GM19035 (cell line): ENCODE measurements around the gene COQ9.
"Not testable (repeated sequence)": the region's sequence is repeated elsewhere in the genome, so short reads cannot be mapped to it uniquely, and the experiment has no call there.

Experiments
- ATAC-seq: cut with Tn5 transposase; IDR thresholded peaks from one replicate; pipeline ENCODE4 v1.9.1; 2021; ENCODE audit not compliant: unreplicated experiment

COQ9 gene

GRCh38 chr16:57484515-57485005 lies 37.3 kb downstream of the COQ9 start:
- ATAC-seq = no peak

GRCh38 chr16:57485091-57485915 lies 38.0 kb downstream of the COQ9 start:
- no peak for ATAC-seq

- ATAC-seq = peak; percentile 78
These were observed 38.9 kb downstream of the COQ9 start, which contains the start of gene DOK4 for GRCh38 chr16:57485916-57486857. Gene DOK4 (minus strand): TSS chr16:57486493. CDS start chr16:57479507, 6,986 bp downstream.

- no peak for ATAC-seq
These were observed 39.9 kb downstream of the COQ9 start for GRCh38 chr16:57486858-57487834.

- no peak for ATAC-seq
These were observed 42.0 kb downstream of the COQ9 start for GRCh38 chr16:57489229-57489628.

- ATAC-seq = no peak
These were observed 46.5 kb downstream of the COQ9 start for GRCh38 chr16:57493767-57494166.

- ATAC-seq = no peak
These were observed 49.8 kb downstream of the COQ9 start for GRCh38 chr16:57497121-57497520.

GRCh38 chr16:57498031-57498430 lies 50.8 kb downstream of the COQ9 start:
- no peak for ATAC-seq

- ATAC-seq = not testable (repeated sequence)
These were observed 52.7 kb downstream of the COQ9 start for GRCh38 chr16:57499941-57500340.

- no peak for ATAC-seq
These were observed 53.4 kb downstream of the COQ9 start for GRCh38 chr16:57500578-57501111.

- no peak for ATAC-seq
These were observed 54.2 kb downstream of the COQ9 start for GRCh38 chr16:57501492-57501891.

GRCh38 chr16:57502048-57502775 lies 54.9 kb downstream of the COQ9 start:
- ATAC-seq = no peak

- ATAC-seq = no peak
These were observed 56.1 kb downstream of the COQ9 start for GRCh38 chr16:57503366-57503765.

GRCh38 chr16:57504001-57504400 lies 56.7 kb downstream of the COQ9 start:
- no peak for ATAC-seq

- ATAC-seq = no peak
These were observed 57.2 kb downstream of the COQ9 start for GRCh38 chr16:57504491-57504890.

GRCh38 chr16:57505169-57505568 lies 57.9 kb downstream of the COQ9 start:
- ATAC-seq = no peak

- ATAC-seq = no peak
These were observed 60.1 kb downstream of the COQ9 start for GRCh38 chr16:57507136-57508034.

GRCh38 chr16:57508035-57508425 lies 60.8 kb downstream of the COQ9 start:
- no peak for ATAC-seq
